ES-I3 (cell line): Measurements from ENCODE around the gene COL23A1.
"Not testable (repeated sequence)": the region's sequence is repeated elsewhere in the genome, so short reads cannot be mapped to it uniquely, and the experiment has no call there.

Source experiments
- H3K36me3 ChIP-seq: 2 replicates; pipeline ENCODE4 v1.6.1; 2013; ENCODE audit warnings: mild to moderate bottlenecking, low read length, control low read depth, moderate library complexity; ENCODE audit not compliant: insufficient read depth
- H3K4me1 ChIP-seq: 2 replicates; pipeline ENCODE4 v1.6.1; 2013; ENCODE audit warnings: mild to moderate bottlenecking, control low read depth, low read length; ENCODE audit not compliant: insufficient read depth
- H3K9ac ChIP-seq: 2 replicates; pipeline ENCODE4 v1.6.1; 2013; ENCODE audit warnings: low read depth, mild to moderate bottlenecking, low read length, moderate library complexity
- H3K9me3 ChIP-seq: 2 replicates; pipeline ENCODE4 v1.6.1; 2013; ENCODE audit warnings: mild to moderate bottlenecking, low read length, moderate library complexity; ENCODE audit not compliant: control insufficient read depth, insufficient read depth

COL23A1 gene

GRCh38 chr5:178487911-178488600 is 102.1 kb downstream of the COL23A1 start:
- H3K4me1 ChIP-seq: peaks cover 10% of the 10 kb centered on the region
- no peaks in the 10 kb centered on the region for H3K36me3 ChIP-seq
- no peak overlapping the region for H3K9ac ChIP-seq
- no peaks in the 10 kb centered on the region for H3K9me3 ChIP-seq

GRCh38 chr5:178486878-178487512 is 103.2 kb downstream of the COL23A1 start:
- H3K4me1 ChIP-seq: peaks cover 10% of the 10 kb centered on the region

GRCh38 chr5:178486239-178486641 is 104.0 kb downstream of the COL23A1 start:
- H3K9ac ChIP-seq: no peak overlapping the region
- no peaks in the 10 kb centered on the region for H3K36me3 ChIP-seq
- no peaks in the 10 kb centered on the region for H3K9me3 ChIP-seq
- peaks cover 10% of the 10 kb centered on the region for H3K4me1 ChIP-seq

More at GRCh38 chr5:178486878-178487512, 103.2 kb downstream of the COL23A1 start:
- not testable (repeated sequence) for H3K36me3 ChIP-seq, H3K9me3 ChIP-seq, H3K9ac ChIP-seq

DNA sequence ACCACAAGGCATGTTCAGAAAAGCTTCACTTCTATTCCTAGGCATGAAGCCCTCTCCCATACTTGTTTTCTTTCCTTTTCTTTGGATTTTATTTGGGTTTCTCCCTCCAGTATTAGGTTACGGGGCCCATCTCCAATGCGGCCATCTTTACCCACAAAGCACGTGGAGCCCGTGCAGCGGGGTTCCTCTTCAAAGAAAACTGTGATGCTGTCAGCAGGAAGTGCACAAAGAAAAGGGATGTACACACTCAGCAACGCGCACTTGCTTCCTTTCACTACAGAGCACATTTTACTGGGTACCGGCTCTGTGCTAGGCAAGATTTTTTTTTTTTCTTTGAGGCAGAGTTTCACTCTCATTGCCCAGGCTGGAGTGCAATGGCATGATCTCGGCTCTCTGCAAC is 106.6 kb downstream of the COL23A1 start:
- Histone ChIP-seq H3K36me3 (no peaks in the 10 kb centered on the region), H3K4me1 (peaks cover 10% of the 10 kb centered on the region), H3K9ac (no peak overlapping the region), H3K9me3 (no peaks in the 10 kb centered on the region)

- no peaks in the 10 kb centered on the region for H3K4me1 ChIP-seq
- no peak overlapping the region for H3K9ac ChIP-seq
- no peaks in the 10 kb centered on the region; the same call in 1 of the 2 replicates for H3K9me3 ChIP-seq
- no peaks in the 10 kb centered on the region for H3K36me3 ChIP-seq
These were observed 110.9 kb downstream of the COL23A1 start for GRCh38 chr5:178479261-178479660.

DNA sequence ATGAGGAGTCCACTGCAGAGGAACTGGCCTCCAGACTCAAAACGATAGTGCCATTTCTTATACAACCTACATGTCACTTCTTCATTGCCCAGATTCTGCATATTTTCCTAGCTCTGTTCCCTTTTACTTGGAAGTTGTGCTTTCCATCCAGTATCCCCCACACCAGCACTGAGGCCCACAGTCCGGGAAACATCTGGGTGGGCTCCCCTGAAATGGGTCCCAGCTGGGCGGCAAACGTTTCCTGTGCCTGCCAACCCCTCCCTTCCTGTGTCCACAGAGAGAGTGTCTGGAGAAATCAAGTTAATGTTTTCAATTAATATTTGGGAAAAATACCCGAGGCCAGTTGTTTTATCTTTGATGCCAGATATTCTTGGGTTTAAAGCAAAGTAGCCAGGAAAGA is 111.8 kb downstream of the COL23A1 start:
- no peaks in the 10 kb centered on the region for H3K36me3 ChIP-seq
- no peaks in the 10 kb centered on the region for H3K4me1 ChIP-seq
- H3K9me3 ChIP-seq: no peaks in the 10 kb centered on the region; the same call in 1 of the 2 replicates
- no peak overlapping the region for H3K9ac ChIP-seq

GRCh38 chr5:178477802-178478201 is 112.4 kb downstream of the COL23A1 start:
- Histone ChIP-seq H3K4me1 (no peaks in the 10 kb centered on the region), H3K9ac (no peak overlapping the region), H3K36me3 (no peaks in the 10 kb centered on the region), H3K9me3 (no peaks in the 10 kb centered on the region; the same call in 1 of the 2 replicates)

DNA sequence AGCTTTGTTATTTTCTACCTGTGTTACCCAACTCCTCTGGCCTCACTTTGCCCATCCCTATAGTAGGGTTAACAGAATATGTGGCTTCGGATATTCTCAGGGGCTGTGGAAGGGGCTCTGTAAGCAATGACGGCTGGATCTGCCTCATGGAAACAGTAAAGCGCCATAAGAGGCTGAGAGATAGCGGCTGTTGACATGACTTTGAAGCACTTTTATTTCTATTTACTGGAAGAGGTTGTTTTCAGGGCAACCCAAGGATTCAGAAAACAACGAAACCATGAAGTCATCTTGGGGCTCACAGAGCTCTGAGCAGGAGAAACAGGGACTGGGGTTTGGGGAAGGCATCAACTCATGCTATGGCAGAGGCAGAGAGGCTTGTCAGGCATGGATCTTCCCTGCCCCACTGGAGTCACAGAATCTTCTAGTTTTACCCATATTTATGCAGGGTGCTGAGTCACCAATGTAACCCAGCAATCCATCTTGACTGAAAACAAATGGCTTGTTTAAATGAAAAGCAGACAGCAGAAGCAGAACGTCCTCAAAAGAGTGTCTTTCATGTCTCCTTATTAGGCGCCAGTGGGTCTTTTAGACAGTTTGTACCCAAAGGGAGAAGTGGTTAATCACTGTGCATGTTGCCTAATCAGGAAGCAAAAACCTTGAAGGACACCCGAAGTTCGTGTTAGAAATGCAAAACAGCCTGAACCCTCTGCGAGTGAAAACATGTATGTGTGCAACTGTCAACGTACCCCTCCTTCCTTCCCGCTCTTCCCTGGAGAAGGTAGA is 113.0 kb downstream of the COL23A1 start:
- Histone ChIP-seq H3K4me1 (no peaks in the 10 kb centered on the region), H3K9ac (no peak overlapping the region)

DNA sequence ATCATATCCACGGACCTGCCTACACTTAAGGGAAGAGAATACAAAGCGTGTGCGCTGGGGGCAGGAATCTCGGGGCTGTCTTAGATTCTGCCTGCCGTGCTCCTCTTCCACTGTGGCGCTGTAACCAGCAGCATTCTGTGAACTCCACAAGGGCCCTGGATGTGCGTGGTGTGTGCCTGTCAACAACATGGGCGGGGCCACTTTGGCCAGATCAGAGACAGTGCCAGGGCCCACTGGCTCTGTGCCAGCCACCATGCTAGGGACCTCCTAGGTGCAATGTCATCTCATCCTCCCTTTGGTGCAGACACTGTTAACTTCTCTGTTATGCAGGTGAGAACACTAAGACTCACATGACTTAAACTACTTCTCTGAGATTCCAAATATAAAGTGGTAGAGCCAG is 113.7 kb downstream of the COL23A1 start:
- H3K9ac ChIP-seq: no peak overlapping the region
- H3K9me3 ChIP-seq: no peaks in the 10 kb centered on the region; the same call in 1 of the 2 replicates
- no peaks in the 10 kb centered on the region for H3K36me3 ChIP-seq
- H3K4me1 ChIP-seq: no peaks in the 10 kb centered on the region

More for the DNA sequence above, 113.0 kb downstream of the COL23A1 start:
- Histone ChIP-seq H3K9me3 (no peaks in the 10 kb centered on the region; the same call in 1 of the 2 replicates), H3K36me3 (no peaks in the 10 kb centered on the region)

GRCh38 chr5:178475422-178475821 is 114.8 kb downstream of the COL23A1 start:
- no peak overlapping the region for H3K9ac ChIP-seq
- no peaks in the 10 kb centered on the region for H3K4me1 ChIP-seq
- H3K36me3 ChIP-seq: no peaks in the 10 kb centered on the region
- no peaks in the 10 kb centered on the region; the same call in 1 of the 2 replicates for H3K9me3 ChIP-seq

- Histone ChIP-seq H3K9me3 (no peaks in the 10 kb centered on the region; the same call in 1 of the 2 replicates), H3K4me1 (no peaks in the 10 kb centered on the region), H3K36me3 (no peaks in the 10 kb centered on the region), H3K9ac (no peak overlapping the region)
These were observed 115.5 kb downstream of the COL23A1 start for GRCh38 chr5:178474562-178475184.

DNA sequence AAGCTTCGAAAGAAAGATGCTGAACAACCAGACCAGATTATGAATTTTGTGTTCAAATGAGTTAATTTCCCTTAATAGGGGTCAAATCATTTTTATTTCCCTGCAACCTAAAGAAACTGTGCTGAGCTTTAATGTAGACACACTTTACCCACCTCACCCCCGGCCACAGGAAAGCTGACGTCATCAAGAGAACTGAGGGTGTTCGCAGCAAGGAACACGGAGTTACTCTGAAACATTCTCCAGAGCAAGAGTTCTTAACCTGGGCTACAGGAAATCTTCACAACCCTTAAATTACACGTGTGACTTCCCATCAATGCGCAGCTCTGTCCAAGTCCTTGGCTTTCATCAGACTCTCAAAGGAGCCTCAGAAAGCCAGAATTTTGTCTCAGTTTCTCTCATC is 116.3 kb downstream of the COL23A1 start:
- Histone ChIP-seq H3K9ac (no peak overlapping the region), H3K36me3 (no peaks in the 10 kb centered on the region), H3K4me1 (no peaks in the 10 kb centered on the region), H3K9me3 (no peaks in the 10 kb centered on the region; the same call in 1 of the 2 replicates)

DNA sequence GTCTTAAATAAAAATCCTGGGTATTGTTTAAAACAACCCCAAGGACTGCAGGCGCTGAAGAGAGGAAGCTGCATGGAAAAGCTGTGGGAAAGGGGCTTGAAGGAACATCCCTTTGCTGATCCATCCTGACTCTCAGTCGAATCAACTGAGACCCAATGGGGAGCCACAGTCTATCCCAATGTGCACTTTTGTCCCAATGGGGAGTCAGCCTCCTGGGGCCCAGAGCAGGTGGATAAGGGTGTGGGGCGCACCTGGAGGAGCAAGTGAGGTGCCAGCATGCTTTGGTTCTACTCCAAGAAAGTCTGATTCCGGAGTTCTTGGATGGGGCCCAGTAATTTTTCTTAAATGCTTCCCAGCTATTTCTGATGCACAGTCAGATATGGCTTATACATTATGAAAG is 118.1 kb downstream of the COL23A1 start:
- no peaks in the 10 kb centered on the region for H3K36me3 ChIP-seq
- no peaks in the 10 kb centered on the region; the same call in 1 of the 2 replicates for H3K9me3 ChIP-seq
- no peak overlapping the region for H3K9ac ChIP-seq
- H3K4me1 ChIP-seq: peaks cover 3% of the 10 kb centered on the region; the same call in 1 of the 2 replicates

DNA sequence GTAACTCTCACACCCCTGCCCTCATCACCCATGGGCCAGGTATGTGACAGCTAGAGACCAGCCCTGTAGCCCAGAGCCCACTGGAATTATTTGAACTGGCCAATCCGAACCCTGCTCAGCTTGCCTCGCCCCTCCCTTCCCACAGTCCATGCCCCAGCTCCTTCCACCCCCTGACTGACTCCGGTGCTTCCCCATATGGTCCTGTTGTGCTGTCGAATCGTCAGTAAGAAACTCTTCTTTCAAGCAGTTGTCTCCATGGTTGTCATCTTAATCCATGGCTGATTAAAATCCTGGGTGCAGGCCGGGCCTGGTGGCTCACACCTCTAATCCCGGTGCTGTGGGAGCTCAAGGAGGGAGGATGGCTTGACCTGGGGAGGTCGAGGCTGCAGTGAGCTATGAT is 118.5 kb downstream of the COL23A1 start:
- Histone ChIP-seq H3K9me3 (no peaks in the 10 kb centered on the region; the same call in 1 of the 2 replicates), H3K4me1 (peaks cover 3% of the 10 kb centered on the region; the same call in 1 of the 2 replicates), H3K9ac (no peak overlapping the region), H3K36me3 (no peaks in the 10 kb centered on the region)
